CD4-positive, alpha-beta T cell treated with Interleukin-12 subunit alpha and Interleukin-12 subunit beta, for 1 hour (primary cell): ENCODE measurements around the gene MYRF.

Experiments used
- DNase-seq: peaks from one replicate; pipeline ENCODE4 v3.0.0-alpha.2; 2020

Gene MYRF

DNA sequence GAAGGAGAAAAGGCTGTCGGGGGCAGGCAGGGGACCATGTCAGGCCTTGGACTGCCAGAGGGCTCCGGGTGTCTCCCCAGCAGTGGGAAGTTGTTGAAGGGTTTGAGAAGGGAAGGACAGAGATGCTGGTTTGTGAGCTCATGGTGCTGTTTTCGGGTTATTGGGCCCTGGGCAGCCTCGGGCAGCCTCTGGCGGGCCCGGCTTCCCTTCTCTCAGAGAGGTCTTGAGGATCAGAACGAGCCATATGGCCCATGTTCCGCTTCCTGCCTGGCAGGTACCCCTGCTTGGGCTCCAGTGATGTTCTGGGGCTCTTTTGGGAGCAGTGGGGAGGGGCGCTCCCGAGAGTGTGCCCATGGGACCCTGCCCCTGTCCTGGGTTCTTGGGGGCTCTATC, 9.8 kb downstream of the MYRF start:
- no peak for DNase-seq

DNA sequence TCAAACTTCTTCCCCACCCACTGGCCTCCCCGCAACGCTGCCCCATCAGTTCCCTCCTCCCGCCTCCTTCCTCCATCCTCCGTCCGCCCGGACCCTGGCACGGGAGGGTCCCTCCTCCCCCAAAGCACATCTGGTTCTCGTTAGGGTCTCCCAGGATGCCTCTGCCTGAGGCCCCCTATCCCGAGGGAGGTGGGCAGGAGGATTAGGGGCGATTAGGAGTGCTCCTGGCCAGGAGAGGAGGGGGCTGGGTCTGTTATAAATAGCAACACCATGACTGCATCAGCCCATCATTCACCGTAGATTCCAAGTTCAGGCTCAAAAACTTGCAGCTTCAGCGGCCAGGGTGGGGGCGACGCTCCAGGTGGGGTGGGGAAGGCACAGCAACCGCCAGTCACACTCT, 10.4 kb downstream of the MYRF start:
- DNase-seq = no peak

DNA sequence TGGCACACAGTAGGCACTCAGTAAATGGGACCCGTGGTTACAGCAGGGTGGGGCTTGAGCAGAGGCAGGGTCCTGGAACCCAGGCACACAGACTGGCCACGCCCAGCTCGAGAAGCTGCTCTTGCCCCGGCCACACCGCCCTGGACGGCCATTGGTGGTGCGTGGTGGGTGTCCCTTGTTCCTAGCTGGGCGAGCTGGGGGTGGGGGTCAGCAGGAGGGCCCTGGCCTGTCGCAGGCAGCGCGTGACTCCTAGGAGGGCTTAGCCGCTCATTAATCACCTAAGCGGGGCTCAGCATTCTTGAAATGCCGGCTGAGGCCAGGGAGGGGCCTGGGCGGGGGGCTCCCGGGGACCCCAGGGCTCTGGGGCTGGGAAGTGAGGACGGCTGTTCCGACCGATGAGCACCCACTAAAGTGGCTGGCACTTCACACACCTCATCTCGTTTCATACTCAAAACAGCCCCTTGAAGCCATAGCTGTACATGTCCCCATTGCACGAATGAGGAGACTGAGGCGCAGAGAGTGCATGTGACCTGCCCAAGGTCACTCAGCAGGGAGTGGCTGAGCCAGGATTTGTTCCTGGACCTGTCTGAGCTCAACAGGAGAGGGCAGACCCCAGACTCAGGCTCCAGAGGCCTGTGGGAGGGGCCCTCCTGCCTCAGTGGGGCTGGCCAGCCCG, 11.6 kb downstream of the MYRF start:
- DNase-seq = no peak

DNA sequence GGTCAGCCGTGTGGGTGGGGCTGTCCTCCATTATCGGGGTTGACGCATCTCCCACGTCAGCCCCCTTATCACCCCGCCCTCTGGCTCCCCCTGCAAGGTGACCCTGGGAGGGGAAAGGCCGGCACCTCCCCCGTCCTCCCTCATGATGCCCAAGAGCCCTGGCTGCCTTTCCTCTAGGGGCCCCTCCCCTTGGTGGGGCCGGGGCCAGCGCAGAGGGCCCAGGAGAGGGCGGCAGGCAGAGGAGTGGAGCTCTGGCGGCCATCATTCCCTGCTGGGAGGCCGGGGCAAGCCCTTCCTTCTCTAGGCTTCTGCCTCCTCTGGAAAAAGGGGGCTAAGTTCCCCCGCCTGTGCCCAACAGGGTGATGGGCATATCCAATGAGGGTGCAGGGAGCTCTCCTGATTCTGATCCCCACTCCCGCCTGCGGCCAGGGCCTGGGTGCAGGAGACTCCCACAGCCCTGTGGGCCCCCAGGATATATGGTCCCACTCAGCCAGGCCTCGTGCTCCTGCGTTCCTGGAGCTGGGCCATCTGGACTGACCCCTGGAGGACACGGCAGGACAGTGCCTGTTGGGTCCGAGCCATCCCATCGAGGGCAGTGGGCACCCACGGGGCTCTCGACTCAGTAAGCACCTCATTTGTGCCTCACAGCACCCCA, 12.3 kb downstream of the MYRF start:
- no peak for DNase-seq

DNA sequence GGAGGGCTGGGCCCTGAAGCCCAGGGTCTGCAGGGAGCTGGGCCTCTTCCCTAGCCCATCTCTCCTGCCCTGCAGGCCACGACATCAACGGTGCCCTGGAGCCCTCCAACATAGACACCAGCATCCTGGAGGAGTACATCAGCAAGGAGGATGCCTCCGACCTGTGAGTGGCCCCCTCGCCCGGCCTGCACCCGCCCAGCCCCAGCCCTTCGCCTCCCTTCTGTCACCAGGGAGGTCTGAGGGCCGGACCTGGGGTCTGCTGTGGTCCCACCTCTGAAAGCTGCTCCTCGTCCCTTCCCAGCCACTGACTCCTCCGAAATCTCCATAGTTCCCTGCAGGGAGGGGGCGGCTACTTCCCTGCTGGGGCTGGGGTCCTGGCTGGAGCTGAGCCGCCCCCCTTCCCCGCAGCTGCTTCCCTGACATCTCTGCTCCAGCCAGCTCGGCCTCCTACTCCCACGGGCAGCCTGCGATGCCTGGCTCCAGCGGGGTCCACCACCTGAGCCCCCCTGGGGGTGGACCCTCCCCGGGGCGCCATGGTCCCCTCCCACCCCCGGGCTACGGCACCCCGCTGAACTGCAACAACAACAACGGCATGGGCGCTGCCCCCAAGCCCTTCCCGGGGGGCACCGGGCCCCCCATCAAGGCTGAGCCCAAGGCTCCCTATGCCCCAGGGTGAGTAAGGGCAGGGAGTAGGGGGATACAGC, 13.3 kb downstream of the MYRF start:
- no peak for DNase-seq

DNA sequence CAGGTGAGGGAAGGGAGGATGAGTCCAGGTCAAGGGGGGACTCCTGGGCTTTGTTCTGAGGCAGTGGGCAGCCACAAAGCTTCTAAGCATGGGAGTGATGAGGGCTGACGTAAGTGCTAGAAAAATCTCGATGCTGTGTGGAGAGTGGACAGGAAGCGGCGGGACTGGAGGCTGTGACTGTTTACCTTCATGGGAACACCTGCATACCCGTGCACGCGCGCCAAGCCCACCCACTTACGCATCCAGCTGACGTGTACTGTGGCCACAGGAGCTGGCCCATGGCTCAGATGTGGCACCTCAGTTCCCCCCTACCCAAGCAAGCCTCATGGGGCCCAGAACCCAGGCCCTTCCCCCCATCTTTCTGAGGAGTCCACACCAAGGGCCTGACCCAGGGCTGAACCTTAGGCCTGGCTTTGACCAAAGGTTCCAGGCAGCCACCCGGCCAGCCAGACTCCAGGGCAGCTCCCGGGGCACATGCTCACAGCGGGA, 14.0 kb downstream of the MYRF start:
- no peak for DNase-seq

DNA sequence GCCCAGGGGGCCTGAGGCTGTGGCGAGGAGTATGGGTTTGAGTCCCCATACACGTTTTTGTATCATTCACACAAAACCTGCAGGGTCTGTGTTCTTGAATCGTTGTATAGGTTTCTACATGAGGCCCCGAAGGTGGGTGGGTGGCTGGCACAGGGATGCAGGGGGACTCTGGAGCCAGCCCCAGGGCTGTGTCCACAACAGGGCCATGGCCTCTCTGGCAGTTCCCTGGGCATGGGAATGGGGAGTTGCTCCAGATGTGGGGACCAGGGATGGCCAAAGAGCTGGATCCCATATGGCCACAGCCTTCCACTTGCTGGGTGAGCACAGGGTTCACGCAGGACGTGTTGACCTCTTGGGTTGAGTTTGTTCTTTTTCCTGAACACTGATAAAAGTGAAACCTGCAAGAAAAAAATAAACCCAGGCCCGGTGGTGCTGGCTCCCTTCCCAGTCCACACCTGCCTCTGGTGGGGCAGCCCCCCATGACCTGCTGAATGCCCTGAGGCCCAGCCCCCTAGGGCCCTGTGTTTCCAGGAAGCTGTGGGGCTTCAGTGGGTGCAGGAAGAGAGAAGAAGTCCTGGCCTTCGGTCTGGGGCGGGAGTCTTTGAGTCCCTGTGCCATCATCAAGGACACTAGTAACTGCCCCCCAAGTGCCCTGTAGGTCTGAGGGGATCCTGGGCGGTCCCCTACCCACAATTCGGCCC, 16.1 kb downstream of the MYRF start:
- no peak for DNase-seq

DNA sequence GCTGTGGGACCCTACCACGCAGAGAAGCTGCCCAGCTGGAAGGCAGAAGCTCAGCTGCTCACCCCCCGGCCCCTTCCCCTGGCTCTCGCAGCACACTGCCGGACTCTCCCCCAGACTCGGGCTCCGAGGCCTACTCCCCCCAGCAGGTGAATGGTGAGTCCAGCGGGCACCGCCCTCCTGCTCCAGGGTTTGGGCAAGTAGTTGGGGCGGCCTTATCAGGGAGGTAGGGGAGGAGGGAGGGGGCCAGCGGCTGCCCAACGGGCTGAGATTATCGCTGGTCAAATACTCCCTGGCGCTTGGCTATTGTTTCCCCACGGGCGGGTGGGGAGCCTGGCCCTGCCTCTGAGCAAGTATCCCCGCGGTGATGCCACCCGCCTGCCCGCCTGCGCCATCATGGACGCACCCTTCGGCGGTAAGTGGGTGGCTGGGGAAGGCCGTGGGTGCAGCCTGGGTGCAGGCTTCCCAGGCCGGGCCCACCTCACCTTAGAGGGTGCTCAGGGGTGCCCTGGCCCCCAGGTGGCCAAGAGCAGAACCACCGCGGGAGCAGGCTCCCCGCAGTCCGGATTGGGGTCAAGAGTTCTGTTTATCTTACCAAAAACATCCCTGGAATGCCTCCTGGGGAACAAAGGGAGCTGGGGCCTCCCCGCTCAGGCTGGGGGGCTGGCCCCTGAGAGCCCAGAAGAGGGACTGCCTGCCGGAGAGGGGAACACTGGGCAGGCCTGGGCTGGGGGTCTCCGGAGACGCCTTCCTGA, 16.9 kb downstream of the MYRF start:
- no peak for DNase-seq

DNA sequence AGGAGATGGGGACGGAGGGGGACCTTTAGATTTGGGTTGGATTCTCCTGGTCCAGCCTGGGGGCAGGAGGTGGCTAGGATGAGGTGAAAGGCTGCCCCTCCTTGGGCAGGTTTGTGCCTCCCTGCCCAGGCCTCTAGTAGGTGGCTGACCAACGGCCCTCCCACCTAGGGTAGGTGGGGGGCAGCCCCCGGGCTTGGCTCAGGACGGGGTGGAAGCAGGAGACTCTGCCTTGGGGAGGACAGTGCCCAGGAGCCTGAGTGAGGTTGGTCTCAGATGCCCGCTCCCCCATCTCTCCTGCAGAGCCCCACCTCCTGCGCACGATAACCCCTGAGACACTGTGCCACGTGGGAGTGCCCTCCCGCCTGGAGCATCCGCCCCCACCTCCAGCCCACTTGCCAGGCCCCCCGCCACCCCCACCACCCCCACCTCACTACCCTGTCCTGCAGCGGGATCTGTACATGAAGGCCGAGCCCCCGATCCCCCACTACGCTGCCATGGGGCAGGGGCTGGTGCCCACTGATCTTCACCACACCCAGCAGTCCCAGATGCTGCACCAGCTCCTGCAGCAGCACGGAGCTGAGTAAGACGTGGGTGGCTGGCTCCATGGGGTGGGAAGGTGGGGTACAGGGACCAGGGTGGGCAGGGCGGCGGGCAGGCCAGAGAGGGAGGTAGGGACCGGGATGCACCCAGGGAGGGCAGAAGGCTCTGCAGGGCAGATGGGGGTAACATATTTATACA, 17.7 kb downstream of the MYRF start:
- no peak for DNase-seq

DNA sequence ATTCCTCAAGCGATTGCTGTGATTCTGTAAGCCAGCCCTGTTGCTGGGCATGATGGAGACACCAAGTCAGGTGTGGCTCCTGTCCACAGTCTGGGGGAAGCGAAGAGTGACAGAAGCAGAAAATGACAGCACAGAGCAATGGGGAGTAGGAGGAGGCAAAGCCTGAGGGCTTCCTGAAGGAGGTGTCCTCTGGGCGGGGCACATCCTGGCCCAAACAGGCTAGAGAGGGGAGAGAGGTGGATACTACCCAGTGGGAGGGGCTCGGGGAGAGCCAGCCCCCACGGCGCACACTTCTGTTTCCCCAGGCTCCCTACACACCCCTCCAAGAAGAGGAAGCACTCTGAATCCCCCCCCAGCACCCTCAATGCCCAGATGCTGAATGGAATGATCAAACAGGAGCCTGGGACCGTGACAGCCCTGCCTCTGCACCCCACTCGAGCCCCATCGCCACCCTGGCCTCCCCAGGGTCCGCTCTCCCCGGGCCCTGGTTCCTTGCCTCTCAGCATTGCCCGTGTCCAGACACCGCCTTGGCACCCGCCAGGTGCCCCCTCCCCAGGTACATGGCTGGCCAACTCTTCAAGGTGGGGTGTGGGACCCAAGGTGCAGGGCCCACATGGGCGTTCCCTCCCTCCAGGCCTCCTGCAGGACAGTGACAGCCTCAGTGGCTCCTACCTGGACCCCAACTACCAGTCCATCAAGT, 18.9 kb downstream of the MYRF start:
- no peak for DNase-seq

DNA sequence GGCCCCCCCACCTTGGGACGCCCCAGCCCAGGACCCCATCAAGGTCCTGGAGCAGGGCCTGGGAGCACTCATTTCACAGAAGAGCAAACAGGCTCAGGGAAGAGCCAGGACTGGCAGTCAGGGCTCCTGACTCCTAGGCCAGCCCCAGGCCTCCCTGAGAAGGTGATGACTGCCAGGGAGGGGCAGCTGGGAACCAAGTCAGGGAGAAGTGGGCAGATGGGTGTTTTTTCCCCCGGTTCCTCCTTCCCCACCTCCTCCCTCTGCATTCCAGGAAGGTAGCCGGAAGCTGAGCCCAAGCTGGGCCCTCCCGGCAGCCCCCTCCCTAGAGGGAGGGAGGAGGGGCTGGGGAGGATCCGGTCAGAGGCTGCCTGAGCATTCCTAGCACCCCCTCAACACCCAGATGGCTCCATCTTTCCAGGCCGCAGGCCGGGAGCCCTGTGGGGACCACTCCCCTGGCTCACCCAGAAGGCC, 19.6 kb downstream of the MYRF start:
- DNase-seq = no peak

DNA sequence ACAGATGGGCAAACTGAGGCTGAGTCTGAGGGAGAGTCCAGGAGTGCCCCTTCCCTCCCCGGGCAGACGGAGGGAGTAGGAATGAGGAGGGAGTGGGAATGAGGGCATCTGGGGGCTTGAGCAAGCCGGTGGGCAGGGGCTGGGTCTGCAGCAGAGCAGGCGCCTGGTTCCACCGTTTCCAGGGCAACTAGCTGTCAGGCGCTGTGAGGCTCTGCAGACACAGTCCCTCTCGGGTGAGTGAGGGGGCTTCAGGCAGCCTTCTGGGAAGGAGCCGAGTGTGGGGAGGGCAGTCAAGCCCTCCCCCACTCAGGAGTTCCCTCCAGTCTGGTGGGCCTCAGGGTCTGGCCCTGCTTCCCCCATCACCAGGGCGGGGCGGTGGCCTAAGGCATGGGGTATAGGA, 20.9 kb downstream of the MYRF start:
- no peak for DNase-seq

DNA sequence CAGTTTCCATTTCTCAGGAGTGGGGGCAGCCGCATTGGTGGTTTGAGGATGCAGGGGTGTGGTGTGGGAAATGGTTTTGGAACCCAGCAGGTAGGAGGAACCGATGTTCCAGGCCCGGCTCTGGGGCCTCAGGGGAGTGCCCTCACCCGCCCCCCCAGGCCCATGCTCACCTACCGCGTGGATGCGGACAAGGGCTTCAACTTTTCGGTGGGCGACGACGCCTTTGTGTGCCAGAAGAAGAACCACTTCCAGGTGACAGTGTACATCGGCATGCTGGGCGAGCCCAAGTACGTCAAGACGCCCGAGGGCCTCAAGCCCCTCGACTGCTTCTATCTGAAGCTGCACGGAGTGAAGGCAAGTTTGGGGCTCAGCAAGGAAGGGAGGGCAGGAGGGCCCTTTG, 21.4 kb downstream of the MYRF start:
- DNase-seq = no peak

DNA sequence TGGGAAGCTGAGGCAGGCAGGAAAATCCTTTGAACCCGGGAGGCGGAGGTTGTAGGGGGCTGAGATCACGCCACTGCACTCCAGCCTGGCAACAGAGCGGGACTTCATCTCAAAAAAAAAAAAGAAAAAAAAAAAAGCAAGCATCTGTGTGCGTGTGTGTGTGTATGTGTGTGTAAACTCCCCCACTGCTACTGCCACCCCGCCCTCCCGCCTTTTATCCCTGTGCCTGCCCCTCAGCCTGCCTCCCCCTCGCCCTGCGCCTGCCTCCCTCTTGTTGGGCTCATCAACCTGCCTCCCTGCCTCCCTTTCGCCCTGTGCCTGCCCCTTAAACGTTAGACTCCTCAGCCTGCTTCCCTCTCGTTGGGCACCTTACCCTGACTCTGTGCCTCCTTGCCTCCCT, 22.0 kb downstream of the MYRF start:
- DNase-seq = no peak

DNA sequence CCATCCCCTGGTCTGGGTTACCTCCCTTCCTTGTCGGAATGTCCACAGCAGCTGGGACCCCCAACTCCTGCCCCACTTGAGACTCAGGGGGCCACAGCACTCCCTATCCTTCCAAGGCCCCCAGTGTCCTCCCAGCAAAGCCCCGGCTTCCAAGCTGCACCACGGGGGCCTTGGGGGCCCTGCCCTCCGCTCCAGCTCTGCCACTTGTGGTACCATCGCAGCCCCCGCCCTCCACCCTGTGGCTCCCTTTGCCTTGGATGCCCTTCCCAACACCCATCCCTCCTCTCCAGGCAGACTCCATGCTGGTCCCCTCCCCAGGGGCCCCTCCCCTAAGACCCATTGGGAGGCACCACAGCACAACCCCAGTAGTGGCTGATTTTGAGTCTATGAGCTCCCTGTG, 22.7 kb downstream of the MYRF start:
- no peak for DNase-seq

DNA sequence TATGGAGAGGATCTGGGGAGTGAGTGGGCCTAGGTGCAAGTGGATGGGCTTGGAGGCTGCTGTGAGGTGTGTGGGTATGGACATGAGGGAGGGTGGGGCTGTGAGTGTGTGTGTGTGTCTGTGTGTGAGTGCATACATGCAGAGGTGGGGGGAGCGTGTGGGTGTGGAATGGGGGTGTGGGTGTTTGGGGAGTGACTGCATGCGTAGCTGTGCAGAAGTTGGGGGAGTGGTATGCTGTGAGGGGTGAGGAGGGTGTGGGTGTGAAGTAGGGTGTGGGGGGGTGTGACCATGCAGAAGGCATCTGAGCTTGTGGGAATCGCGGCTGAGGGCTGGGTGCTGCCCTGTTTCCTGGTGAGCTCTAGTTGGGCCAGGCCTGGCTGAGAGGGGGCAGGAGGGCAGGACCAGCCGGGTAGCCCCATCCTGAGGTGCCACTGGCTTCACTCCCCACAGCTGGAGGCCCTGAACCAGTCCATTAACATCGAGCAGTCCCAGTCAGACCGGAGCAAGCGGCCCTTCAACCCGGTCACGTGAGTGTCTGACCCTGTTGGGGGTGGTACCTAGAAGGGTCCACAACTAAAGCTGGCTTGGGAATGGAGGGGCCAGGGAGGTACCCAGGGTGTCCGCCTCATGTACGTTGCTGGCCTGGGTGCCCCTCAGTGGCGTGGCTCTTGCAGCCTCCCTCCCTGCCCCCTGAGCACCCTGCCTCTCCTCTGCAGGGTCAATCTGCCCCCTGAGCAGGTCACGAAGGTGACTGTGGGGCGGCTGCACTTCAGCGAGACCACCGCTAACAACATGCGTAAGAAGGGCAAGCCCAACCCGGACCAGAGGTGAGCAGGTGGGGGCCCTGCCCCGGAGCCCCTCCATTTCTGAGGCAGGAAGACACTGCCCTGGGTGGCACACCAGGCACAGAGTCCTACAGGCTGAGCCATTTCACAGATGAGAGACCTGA, 23.4 kb downstream of the MYRF start:
- peak; percentile 35 for DNase-seq

DNA sequence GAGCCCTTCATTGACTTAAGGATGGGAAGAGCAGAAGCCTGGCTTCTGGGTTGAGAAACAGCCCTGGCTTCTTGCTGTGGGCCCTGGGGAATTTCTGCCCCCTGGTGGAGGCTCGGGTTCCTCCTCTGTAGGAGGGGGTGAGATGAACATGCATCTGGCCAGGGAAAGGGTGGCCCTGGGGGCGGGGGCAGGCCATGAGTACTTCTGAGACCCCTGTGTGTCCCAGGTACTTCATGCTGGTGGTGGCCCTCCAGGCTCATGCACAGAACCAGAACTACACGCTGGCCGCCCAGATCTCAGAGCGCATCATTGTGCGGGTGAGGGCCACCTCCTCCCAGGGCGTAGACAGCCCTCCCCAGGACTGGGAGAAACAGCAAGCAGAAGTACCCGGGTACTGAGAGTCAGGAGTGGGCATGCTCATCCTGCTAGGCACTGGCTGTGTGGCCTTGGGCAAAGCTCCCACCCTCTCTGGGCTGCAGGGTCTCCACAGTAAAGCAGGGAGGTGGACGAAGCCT, 24.2 kb downstream of the MYRF start:
- DNase-seq = peak; percentile 58

DNA sequence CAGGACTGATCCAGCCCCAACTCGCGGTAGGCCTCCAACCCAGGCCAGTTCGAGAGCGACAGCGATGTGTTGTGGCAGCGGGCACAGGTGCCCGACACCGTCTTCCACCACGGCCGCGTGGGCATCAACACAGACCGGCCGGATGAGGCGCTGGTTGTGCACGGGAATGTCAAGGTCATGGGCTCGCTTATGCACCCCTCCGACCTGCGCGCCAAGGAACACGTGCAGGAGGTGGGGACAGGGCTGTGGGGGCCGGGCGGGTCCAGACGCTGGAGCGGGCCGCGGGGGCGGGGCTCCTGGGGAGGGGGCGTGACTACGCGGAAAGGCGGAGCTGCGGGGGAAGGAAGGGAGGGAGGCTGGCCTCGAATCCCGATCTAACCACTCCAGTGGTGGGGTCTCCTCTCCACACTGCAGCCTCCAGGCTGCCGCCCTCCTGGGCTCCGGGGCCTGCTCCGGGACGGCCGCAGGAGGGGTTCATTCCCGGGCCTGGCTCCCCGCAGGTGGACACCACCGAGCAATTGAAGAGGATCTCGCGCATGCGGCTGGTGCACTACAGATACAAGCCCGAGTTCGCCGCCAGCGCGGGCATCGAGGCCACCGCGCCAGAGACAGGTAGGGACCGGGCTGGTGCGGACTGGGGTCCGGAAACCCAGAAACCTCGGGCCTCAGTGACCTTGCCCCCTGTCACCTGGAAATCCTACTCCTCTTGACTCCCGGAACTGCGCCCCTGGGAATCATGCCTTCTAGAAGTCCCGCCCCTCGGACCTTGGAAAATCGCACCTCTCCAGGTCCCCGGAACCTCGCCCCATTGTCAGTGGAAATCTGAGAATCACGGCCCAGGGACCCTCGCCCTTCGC, 25.0 kb downstream of the MYRF start:
- DNase-seq = peak; percentile 79

DNA sequence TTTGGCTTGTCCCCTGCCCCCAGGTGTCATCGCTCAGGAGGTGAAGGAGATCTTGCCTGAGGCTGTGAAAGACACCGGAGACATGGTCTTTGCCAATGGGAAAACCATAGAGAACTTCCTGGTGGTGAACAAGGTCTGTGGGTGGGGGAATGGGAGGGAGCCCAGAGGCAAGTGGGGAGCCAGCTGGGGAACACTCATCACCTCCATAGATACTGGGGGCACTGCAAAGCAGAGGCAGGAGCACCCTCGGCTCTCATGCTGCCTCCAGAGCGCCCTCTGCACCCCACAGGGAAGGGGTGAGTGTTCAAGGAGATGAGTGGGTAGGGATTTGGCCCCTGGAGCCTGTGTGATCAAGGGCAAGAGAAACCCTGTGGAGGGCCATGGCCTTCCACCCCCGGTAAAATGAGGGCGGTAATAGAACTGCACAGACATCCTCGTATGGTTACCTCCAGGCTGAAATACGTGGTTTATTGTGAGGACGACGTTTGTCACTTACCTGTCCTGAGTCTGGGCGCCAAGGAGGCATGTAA, 26.0 kb downstream of the MYRF start:
- DNase-seq = no peak
